Parathyroid adenoma (tissue), 2 donors: ENCODE results near the gene ZNRF4.
"Not testable (repeated sequence)": the region's sequence is repeated elsewhere in the genome, so short reads cannot be mapped to it uniquely, and the experiment has no call there.

Experiments used
- H2AFZ ChIP-seq: fragments of 300-600 bp; sonication (generic); one replicate; pipeline ENCODE4 v1.7.0; 2017; ENCODE audit warnings: antibody characterized with exemption, mild to moderate bottlenecking
- H3K27ac ChIP-seq: fragments of 300-600 bp; sonication (generic); one replicate; pipeline ENCODE4 v1.7.0; 2017
- H3K27me3 ChIP-seq: fragments of 300-600 bp; sonication (generic); one replicate; pipeline ENCODE4 v1.7.0; 2017; ENCODE audit warnings: low read length; ENCODE audit not compliant: control insufficient read depth, insufficient read depth
- H3K36me3 ChIP-seq: fragments of 300-600 bp; sonication (generic); one replicate; pipeline ENCODE4 v1.7.0; 2017; ENCODE audit warnings: low read length; ENCODE audit not compliant: control insufficient read depth, insufficient read depth
- H3K4me1 ChIP-seq: fragments of 300-600 bp; sonication (generic); one replicate; pipeline ENCODE4 v1.7.0; 2017; ENCODE audit warnings: control low read depth
- H3K4me2 ChIP-seq: fragments of 300-600 bp; sonication (generic); one replicate; pipeline ENCODE4 v1.7.0; 2017; ENCODE audit warnings: low read length
- H3K4me3 ChIP-seq: fragments of 300-600 bp; sonication (generic); one replicate; pipeline ENCODE4 v1.7.0; 2017; ENCODE audit warnings: low read depth, low read length
- H3K79me2 ChIP-seq: fragments of 300-600 bp; sonication (generic); one replicate; pipeline ENCODE4 v1.7.0; 2017; ENCODE audit warnings: control low read depth
- H3K9ac ChIP-seq: fragments of 300-600 bp; sonication (generic); one replicate; pipeline ENCODE4 v1.7.0; 2017; ENCODE audit warnings: mild to moderate bottlenecking
- H3K9me3 ChIP-seq: fragments of 300-600 bp; sonication (generic); one replicate; pipeline ENCODE4 v1.7.0; 2017; ENCODE audit warnings: low read length; ENCODE audit not compliant: control insufficient read depth
- TF ChIP-seq, protein P1 (sequence below): fragments of 300-600 bp; sonication (generic); IDR thresholded peaks from one replicate; pipeline ENCODE4 v1.7.0; 2017; ENCODE audit warnings: antibody characterized with exemption, mild to moderate bottlenecking
- donor health status: primary hyperparathyroidism.

The ZNRF4 gene, protein sequence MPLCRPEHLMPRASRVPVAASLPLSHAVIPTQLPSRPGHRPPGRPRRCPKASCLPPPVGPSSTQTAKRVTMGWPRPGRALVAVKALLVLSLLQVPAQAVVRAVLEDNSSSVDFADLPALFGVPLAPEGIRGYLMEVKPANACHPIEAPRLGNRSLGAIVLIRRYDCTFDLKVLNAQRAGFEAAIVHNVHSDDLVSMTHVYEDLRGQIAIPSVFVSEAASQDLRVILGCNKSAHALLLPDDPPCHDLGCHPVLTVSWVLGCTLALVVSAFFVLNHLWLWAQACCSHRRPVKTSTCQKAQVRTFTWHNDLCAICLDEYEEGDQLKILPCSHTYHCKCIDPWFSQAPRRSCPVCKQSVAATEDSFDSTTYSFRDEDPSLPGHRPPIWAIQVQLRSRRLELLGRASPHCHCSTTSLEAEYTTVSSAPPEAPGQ

DNA sequence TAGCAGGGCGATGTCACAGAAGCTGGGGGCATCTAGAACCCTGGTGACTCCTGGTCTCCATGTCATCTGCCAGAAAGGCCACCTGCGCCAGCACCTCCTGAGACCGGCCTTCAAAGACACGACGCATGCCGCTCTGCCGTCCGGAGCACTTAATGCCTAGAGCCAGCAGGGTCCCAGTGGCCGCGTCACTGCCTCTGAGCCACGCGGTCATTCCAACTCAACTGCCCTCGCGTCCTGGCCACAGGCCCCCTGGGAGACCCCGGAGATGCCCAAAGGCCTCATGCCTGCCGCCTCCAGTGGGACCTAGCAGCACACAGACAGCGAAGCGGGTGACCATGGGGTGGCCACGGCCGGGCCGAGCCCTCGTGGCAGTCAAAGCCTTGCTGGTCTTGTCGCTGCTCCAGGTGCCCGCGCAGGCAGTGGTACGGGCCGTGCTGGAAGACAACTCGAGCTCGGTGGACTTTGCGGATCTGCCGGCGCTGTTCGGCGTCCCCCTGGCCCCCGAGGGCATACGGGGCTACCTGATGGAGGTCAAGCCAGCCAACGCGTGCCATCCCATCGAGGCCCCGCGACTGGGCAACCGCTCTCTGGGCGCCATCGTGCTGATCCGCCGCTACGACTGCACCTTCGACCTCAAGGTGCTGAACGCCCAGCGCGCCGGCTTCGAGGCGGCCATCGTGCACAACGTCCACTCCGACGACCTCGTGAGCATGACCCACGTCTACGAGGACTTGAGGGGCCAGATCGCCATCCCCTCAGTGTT, at the start of gene ZNRF4:
Gene ZNRF4, plus strand, starts transcription at position 51 of the 763 bp plus-strand sequence. Its CDS starts 75 bp downstream, at position 126.
- Histone ChIP-seq H3K36me3 (no peaks in the 10 kb centered on the region), H3K4me2 (no peak within 1 kb of the TSS), H2AFZ (no peak within 1 kb of the TSS), H3K9me3 (no peaks in the 10 kb centered on the region), H3K27ac (no peak within 1 kb of the TSS), H3K4me3 (no peak within 1 kb of the TSS), H3K27me3 (no peaks in the 10 kb centered on the region), H3K79me2 (no peaks in the 10 kb centered on the region), H3K9ac (no peak within 1 kb of the TSS), H3K4me1 (no peaks in the 10 kb centered on the region)
- TF ChIP-seq, protein P1, sequence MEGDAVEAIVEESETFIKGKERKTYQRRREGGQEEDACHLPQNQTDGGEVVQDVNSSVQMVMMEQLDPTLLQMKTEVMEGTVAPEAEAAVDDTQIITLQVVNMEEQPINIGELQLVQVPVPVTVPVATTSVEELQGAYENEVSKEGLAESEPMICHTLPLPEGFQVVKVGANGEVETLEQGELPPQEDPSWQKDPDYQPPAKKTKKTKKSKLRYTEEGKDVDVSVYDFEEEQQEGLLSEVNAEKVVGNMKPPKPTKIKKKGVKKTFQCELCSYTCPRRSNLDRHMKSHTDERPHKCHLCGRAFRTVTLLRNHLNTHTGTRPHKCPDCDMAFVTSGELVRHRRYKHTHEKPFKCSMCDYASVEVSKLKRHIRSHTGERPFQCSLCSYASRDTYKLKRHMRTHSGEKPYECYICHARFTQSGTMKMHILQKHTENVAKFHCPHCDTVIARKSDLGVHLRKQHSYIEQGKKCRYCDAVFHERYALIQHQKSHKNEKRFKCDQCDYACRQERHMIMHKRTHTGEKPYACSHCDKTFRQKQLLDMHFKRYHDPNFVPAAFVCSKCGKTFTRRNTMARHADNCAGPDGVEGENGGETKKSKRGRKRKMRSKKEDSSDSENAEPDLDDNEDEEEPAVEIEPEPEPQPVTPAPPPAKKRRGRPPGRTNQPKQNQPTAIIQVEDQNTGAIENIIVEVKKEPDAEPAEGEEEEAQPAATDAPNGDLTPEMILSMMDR = no peak

DNA sequence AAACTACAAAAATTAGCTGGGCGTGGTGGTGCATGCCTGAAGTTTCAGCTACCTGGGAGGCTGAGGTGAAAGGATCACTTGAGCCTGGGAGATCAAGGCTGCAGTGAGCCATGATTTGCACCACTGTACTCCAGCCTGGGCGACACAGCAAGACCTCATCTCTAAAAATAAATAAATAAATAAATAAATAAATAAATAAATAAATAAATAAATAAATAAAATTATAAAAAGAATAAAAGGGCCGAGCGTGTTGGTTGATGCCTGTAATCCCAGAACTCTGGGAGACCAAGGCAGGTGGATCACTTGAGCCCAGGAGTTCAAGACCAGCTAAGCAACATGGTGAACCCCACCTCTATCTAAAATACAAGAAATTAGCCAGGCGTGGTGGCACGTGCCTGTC, 49.0 kb upstream of the ZNRF4 start:
- H3K79me2 ChIP-seq, H3K36me3 ChIP-seq, H3K27ac ChIP-seq, H3K9ac ChIP-seq, H2AFZ ChIP-seq, H3K9me3 ChIP-seq, H3K4me2 ChIP-seq, H3K4me1 ChIP-seq, H3K27me3 ChIP-seq, H3K4me3 ChIP-seq: not testable (repeated sequence)

DNA sequence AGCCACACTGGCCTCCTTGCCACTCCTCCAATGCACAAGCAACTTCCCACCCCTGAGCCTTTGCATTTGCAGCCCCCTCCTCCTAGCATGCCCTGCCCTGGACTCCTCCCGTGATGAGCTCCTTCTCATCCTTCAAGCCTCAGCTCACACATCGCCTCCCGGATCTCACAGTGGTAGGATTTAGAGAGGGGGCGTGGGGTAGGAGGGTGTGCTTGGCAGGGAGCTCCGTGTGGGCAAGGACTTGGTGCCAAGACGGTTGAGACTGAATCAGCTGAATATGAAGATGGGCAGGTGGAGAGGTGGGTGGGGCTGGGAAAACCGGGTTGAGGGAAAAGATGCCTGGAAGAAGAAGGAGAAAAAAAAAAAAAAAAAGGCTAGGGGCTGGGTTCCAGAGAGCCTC, 48.4 kb upstream of the ZNRF4 start:
- Histone ChIP-seq H3K4me3 (no peak overlapping the region), H3K9ac (no peak overlapping the region), H3K79me2 (no peaks in the 10 kb centered on the region), H3K9me3 (no peaks in the 10 kb centered on the region), H2AFZ (no peak overlapping the region), H3K4me1 (no peaks in the 10 kb centered on the region), H3K27ac (no peak overlapping the region), H3K4me2 (no peak overlapping the region), H3K27me3 (no peaks in the 10 kb centered on the region), H3K36me3 (no peaks in the 10 kb centered on the region)
- TF ChIP-seq, protein P1 = no peak

DNA sequence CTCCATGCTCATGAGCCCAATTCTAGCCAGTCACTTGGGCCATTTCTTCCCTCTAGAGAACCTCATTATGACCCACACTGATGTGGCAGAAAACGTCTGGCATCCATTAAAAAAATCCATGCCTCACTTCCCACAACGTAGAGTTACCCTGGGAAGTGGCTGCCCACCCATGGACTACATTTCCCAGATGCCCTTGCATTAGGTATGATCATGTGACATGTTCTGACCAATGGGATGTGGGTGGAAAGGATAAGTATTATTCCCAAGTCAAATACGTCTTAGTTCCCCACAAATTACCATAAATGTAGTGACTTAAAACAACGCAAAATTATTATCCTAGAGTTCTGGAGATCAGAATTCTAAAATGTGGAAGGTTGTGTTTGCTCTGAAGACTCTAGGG, 47.9 kb upstream of the ZNRF4 start:
- Histone ChIP-seq H3K79me2 (no peaks in the 10 kb centered on the region), H3K9ac (no peak overlapping the region), H3K4me3 (no peak overlapping the region), H3K36me3 (no peaks in the 10 kb centered on the region), H2AFZ (no peak overlapping the region), H3K27me3 (no peaks in the 10 kb centered on the region), H3K9me3 (no peaks in the 10 kb centered on the region), H3K27ac (no peak overlapping the region), H3K4me2 (no peak overlapping the region), H3K4me1 (no peaks in the 10 kb centered on the region)
- TF ChIP-seq, protein P1 = no peak
